Esophagus squamous epithelium (tissue), 5 donors: ENCODE results near the gene SH3BP5. TPM values are rescaled to one million over a fixed set of nuclear protein-coding genes. Genes with fewer than 3 reads are reported as not detected.

ENCODE experiments used
- DNase-seq: peaks from one replicate; lab custom pipeline; 2025; lab: John Stamatoyannopoulos, UW
- H3K27ac ChIP-seq, 4 donors: fragments of 200-600 bp; sonication (generic); one replicate each; pipeline ENCODE4 v1.5.1; 2016 to 2019; ENCODE audit warnings: mild to moderate bottlenecking in 1 of 4
- H3K27me3 ChIP-seq, 4 donors: fragments of 200-600 bp; sonication (generic); 1 replicate in 3 of 4; 2 replicates in 1 of 4; pipeline versions ENCODE4 v1.5.1 to v1.6.0; 2017 to 2021; ENCODE audit warnings: antibody characterized with exemption in 1 of 4
- H3K36me3 ChIP-seq, 3 donors: fragments of 200-600 bp; sonication (generic); one replicate each; pipeline ENCODE4 v1.5.1; 2016 to 2019
- H3K4me1 ChIP-seq, 3 donors: fragments of 200-600 bp; sonication (generic); one replicate each; pipeline ENCODE4 v1.5.1; 2017 to 2019
- H3K4me3 ChIP-seq, 4 donors: fragments of 200-600 bp; sonication (generic); 1 replicate in 3 of 4; 2 replicates in 1 of 4; pipeline ENCODE4 v1.5.1; 2016 to 2019; ENCODE audit warnings: mild to moderate bottlenecking in 2 of 4, moderate library complexity in 1 of 4
- H3K9me3 ChIP-seq, 3 donors: fragments of 200-600 bp; sonication (generic); one replicate each; pipeline ENCODE4 v1.5.1; 2016 to 2019
- CTCF ChIP-seq, 6 experiments: fragments of 450-650 bp in 4 of 6; fragments of 200-600 bp in 2 of 6; sonication (generic) in 2 of 6; IDR thresholded peaks; one replicate each; pipeline ENCODE4 v1.5.1; 2016 to 2019; ENCODE audit warnings: antibody characterized with exemption in 6 of 6, mild to moderate bottlenecking in 4 of 6, moderate library complexity in 4 of 6
- POLR2A ChIP-seq, 4 donors: fragments of 450-650 bp; IDR thresholded peaks; one replicate each; pipeline ENCODE4 v1.6.1; 2017; ENCODE audit warnings: antibody characterized with exemption in 4 of 4, mild to moderate bottlenecking in 4 of 4, moderate library complexity in 3 of 4
- WGBS, 2 donors: methylation state at CpG; one replicate each; pipeline ENCODE4 v1.1.5; 2018; 5-methylcytosine and 5-hydroxymethylcytosine counted together
- intact Hi-C: fragments of 100-400 bp; cut with DNase I; formaldehyde crosslinking; loops from one replicate; pipeline ENCODE4 v1.15.0; 2022
- total RNA-seq, 4 donors: library from RNA; depleted of rRNA; stranded (reverse); fragments of >200 nt; gene quantifications; one replicate each; pipeline ENCODE4 v1.1.0, GENCODE V29; 2016
- donor health status: DM: yes; HTN: yes; CAD: no.

Gene SH3BP5
- total RNA-seq, 4 donors from 2014 or later = 8.5 to 33.8 (median 18.0) TPM

- no peak overlapping the region for H3K4me3 ChIP-seq
- H3K4me1 ChIP-seq = peaks cover 0 to 20% (median 6%) of the 10 kb centered on the region in 3 donors
- intact Hi-C loops = no loop called here
- 53 to 71% methylated on average over 1 of the region's 1 CpG for WGBS, 2 donors
- no peaks in the 10 kb centered on the region for H3K36me3 ChIP-seq
- H3K9me3 ChIP-seq = no peaks in the 10 kb centered on the region
- no peak for DNase-seq
- no peaks in the 10 kb centered on the region for H3K27me3 ChIP-seq
- TF ChIP-seq CTCF (IDR thresholded peaks at IDR 0.05) (no peak), POLR2A (IDR thresholded peaks at IDR 0.05) (no peak)
- H3K27ac ChIP-seq = peak overlapping the region in 1 of 4 donors; percentile 44
Observed at GRCh38 chr3:15342945-15343344, 10.6 kb upstream of the SH3BP5 start.

GRCh38 chr3:15342246-15342645, 9.9 kb upstream of the SH3BP5 start:
- Histone ChIP-seq H3K4me3 (no peak overlapping the region), H3K36me3 (no peaks in the 10 kb centered on the region), H3K27me3 (no peaks in the 10 kb centered on the region), H3K27ac (no peak overlapping the region), H3K4me1 (peaks cover 0 to 13% (median 6%) of the 10 kb centered on the region in 3 donors), H3K9me3 (no peaks in the 10 kb centered on the region)
- no peak for DNase-seq
- no peak for TF ChIP-seq CTCF (IDR thresholded peaks at IDR 0.05)
- TF ChIP-seq POLR2A (IDR thresholded peaks at IDR 0.05) = no peak
- intact Hi-C loops = no loop called here
- 83 to 84% methylated on average over 3 of the region's 3 CpGs for WGBS, 2 donors

- Histone ChIP-seq H3K27ac (no peak overlapping the region), H3K36me3 (no peaks in the 10 kb centered on the region), H3K4me3 (no peak overlapping the region), H3K4me1 (peaks cover 0 to 12% (median 6%) of the 10 kb centered on the region in 3 donors), H3K27me3 (no peaks in the 10 kb centered on the region), H3K9me3 (no peaks in the 10 kb centered on the region)
- intact Hi-C loops = no loop called here
- WGBS, 2 donors = 84 to 88% methylated on average over 6 of the region's 6 CpGs
- no peak for DNase-seq
- TF ChIP-seq POLR2A (IDR thresholded peaks at IDR 0.05) (no peak), CTCF (IDR thresholded peaks at IDR 0.05) (no peak)
Observed at GRCh38 chr3:15341030-15341726, 8.8 kb upstream of the SH3BP5 start.

GRCh38 chr3:15339786-15340215, 7.4 kb upstream of the SH3BP5 start:
- Histone ChIP-seq H3K27me3 (no peaks in the 10 kb centered on the region), H3K9me3 (no peaks in the 10 kb centered on the region), H3K4me3 (no peak overlapping the region), H3K27ac (no peak overlapping the region), H3K36me3 (no peaks in the 10 kb centered on the region), H3K4me1 (peaks cover 0 to 12% (median 6%) of the 10 kb centered on the region in 3 donors)
- TF ChIP-seq POLR2A (IDR thresholded peaks at IDR 0.05) (no peak), CTCF (IDR thresholded peaks at IDR 0.05) (no peak)
- WGBS, 2 donors = 60% methylated on average over 3 of the region's 3 CpGs
- intact Hi-C loops = no loop called here
- no peak for DNase-seq

GRCh38 chr3:15339001-15339400, 6.6 kb upstream of the SH3BP5 start:
- no peaks in the 10 kb centered on the region for H3K36me3 ChIP-seq
- H3K4me3 ChIP-seq = no peak overlapping the region
- peaks cover 0 to 12% (median 6%) of the 10 kb centered on the region in 3 donors for H3K4me1 ChIP-seq
- intact Hi-C loops = no loop called here
- H3K9me3 ChIP-seq = no peaks in the 10 kb centered on the region
- H3K27ac ChIP-seq = no peak overlapping the region
- no peak for DNase-seq
- no peaks in the 10 kb centered on the region for H3K27me3 ChIP-seq
- 80 to 81% methylated on average over 2 of the region's 2 CpGs for WGBS, 2 donors
- TF ChIP-seq CTCF (IDR thresholded peaks at IDR 0.05) (no peak), POLR2A (IDR thresholded peaks at IDR 0.05) (no peak)
